PC-9 (cell line): Measurements from ENCODE around the gene HSD3B7. TPM values are rescaled to one million over a fixed set of nuclear protein-coding genes. Genes with fewer than 3 reads are reported as not detected.
A peak's percentile ranks its signal among the peaks of the same experiment; 100 is the strongest.

Experiments used
- BruUV-seq: library from RNA; stranded (reverse); fragments of 400-500 nt; replicated peaks from 2 replicates; lab custom pipeline; 2021; lab: Mats Ljungman, UMichigan
- CTCF ChIA-PET: fragments of 300-600 bp; sonication (Branson Sonifier 250); formaldehyde crosslinking; loops from one replicate; lab custom pipeline; 2022; ENCODE audit warnings: antibody characterized with exemption; lab: Charles Lee
- POLR2A ChIA-PET: fragments of 300-600 bp; sonication (Branson Sonifier 250); formaldehyde crosslinking; loops from one replicate; lab custom pipeline; 2022; ENCODE audit warnings: antibody characterized with exemption; ENCODE audit not compliant: unreplicated experiment; lab: Charles Lee
- DNase-seq, 2 experiments: peaks; one replicate each; pipeline versions ENCODE4 v3.0.0 to v3.0.0-alpha.2; 2015 to 2022; ENCODE audit warnings: mixed read lengths in 1 of 2
- H2AFZ ChIP-seq: fragments of 200-600 bp; sonication (generic); 2 replicates; pipeline ENCODE4 v1.8.1; 2017; ENCODE audit warnings: antibody characterized with exemption
- H3F3A ChIP-seq: fragments of 200-600 bp; sonication (generic); 2 replicates; pipeline ENCODE4 v1.8.1; 2017; ENCODE audit warnings: antibody characterized with exemption, mild to moderate bottlenecking, low read depth; ENCODE audit not compliant: insufficient read depth
- H3K27ac ChIP-seq: fragments of 200-600 bp; sonication (generic); 2 replicates; pipeline ENCODE4 v1.6.1; 2016; ENCODE audit warnings: mixed run types
- H3K27me3 ChIP-seq: fragments of 200-600 bp; sonication (generic); 2 replicates; pipeline ENCODE4 v1.6.1; 2016; ENCODE audit warnings: low read depth, mixed run types; ENCODE audit not compliant: insufficient read depth
- H3K36me3 ChIP-seq: fragments of 200-600 bp; sonication (generic); 2 replicates; pipeline ENCODE4 v1.6.1; 2016; ENCODE audit warnings: low read depth, mixed run types
- H3K4me1 ChIP-seq: fragments of 200-600 bp; sonication (generic); replicated peaks from 2 replicates; pipeline ENCODE4 v1.6.1; 2016; ENCODE audit warnings: mixed run types; ENCODE audit not compliant: insufficient read depth
- H3K4me2 ChIP-seq: fragments of 200-600 bp; sonication (generic); 2 replicates; pipeline ENCODE4 v1.6.1; 2017; ENCODE audit warnings: mixed run types
- H3K4me3 ChIP-seq: fragments of 200-600 bp; sonication (generic); 2 replicates; pipeline ENCODE4 v1.6.1; 2016; ENCODE audit warnings: mixed run types
- H3K79me2 ChIP-seq: fragments of 200-600 bp; sonication (generic); 2 replicates; pipeline ENCODE4 v1.6.1; 2017; ENCODE audit warnings: low read depth, mixed run types
- H3K9me2 ChIP-seq: fragments of 200-600 bp; sonication (generic); 2 replicates; pipeline ENCODE4 v1.8.1; 2017; ENCODE audit warnings: mild to moderate bottlenecking; ENCODE audit not compliant: insufficient read depth
- H3K9me3 ChIP-seq: fragments of 200-600 bp; sonication (generic); 2 replicates; pipeline ENCODE4 v1.8.1; 2016; ENCODE audit warnings: low read depth; ENCODE audit not compliant: insufficient read depth
- H4K20me1 ChIP-seq: fragments of 200-600 bp; sonication (generic); 2 replicates; pipeline ENCODE4 v1.8.1; 2017; ENCODE audit not compliant: insufficient read depth
- CTCF ChIP-seq: fragments of 200-600 bp; sonication (generic); conservative IDR thresholded peaks from 2 replicates; pipeline ENCODE4 v1.6.1; 2017; ENCODE audit warnings: mixed run types, antibody characterized with exemption, mild to moderate bottlenecking, moderate library complexity
- EZH2 ChIP-seq: fragments of 200-600 bp; sonication (generic); IDR thresholded peaks from 2 replicates; pipeline ENCODE4 v1.8.0; 2017; ENCODE audit warnings: antibody characterized with exemption, low read depth
- intact Hi-C: fragments of 100-400 bp; cut with micrococcal nuclease; formaldehyde crosslinking; loops from one replicate; pipeline ENCODE4 v1.10.0; 2022; ENCODE audit not compliant: unreplicated experiment
- total RNA-seq: library from RNA; stranded (reverse); gene quantifications from 2 replicates; pipeline ENCODE4 v1.2.3, GENCODE V29; 2021

The HSD3B7 gene
- total RNA-seq, 1 experiment from 2014 or later, result 34.8 TPM

- Histone ChIP-seq H3K9me3 (no peaks in the 10 kb centered on the region), H3K36me3 (peaks cover 7% of the 10 kb centered on the region; the same call in 1 of the 2 replicates), H3F3A (peaks cover 25% of the 10 kb centered on the region; the same call in 1 of the 2 replicates), H4K20me1 (peaks cover 5% of the 10 kb centered on the region), H3K9me2 (no peaks in the 10 kb centered on the region), H3K4me3 (no peak overlapping the region), H3K4me2 (no peak overlapping the region), H2AFZ (no peak overlapping the region), H3K4me1 (no peaks in the 10 kb centered on the region; the same call in 1 of the 2 replicates), H3K27me3 (no peaks in the 10 kb centered on the region), H3K27ac (no peak overlapping the region), H3K79me2 (no peaks in the 10 kb centered on the region)
- TF ChIP-seq EZH2, result no peak
- CTCF ChIA-PET, result interaction anchor here (1.0 kb wide), 1 partner anchor 460 kb away, joined by 4 read pairs; no protein-coding TSS in a partner anchor
- intact Hi-C loops, result no loop called here
- DNase-seq, result peak in 1 of 2 experiments; percentile 37
- POLR2A ChIA-PET, result interaction anchor here (0.7 to 0.8 kb wide), 2 partner anchors 196 to 476 kb away, joined by 3 to 6 read pairs; partner anchors contain the start of gene ARMC5
- no TSS peak for BruUV-seq
Measured at GRCh38 chr16:30983289-30983889, 1.6 kb upstream of the HSD3B7 start.

GRCh38 chr16:30983898-30984610, 953 bp upstream of the HSD3B7 start:
- H3F3A ChIP-seq, result peaks cover 25% of the 10 kb centered on the region; the same call in 1 of the 2 replicates
- TSS peak; percentile 3 for BruUV-seq
- no peak overlapping the region for H3K27ac ChIP-seq
- H3K4me1 ChIP-seq, result no peaks in the 10 kb centered on the region; the same call in 1 of the 2 replicates
- intact Hi-C loops, result no loop called here
- peaks cover 7% of the 10 kb centered on the region; the same call in 1 of the 2 replicates for H3K36me3 ChIP-seq
- H3K4me3 ChIP-seq, result no peak overlapping the region
- H3K79me2 ChIP-seq, result no peaks in the 10 kb centered on the region
- DNase-seq, result peak in 1 of 2 experiments; percentile 32
- no peaks in the 10 kb centered on the region for H3K9me2 ChIP-seq
- H3K4me2 ChIP-seq, result no peak overlapping the region
- no peak overlapping the region for H2AFZ ChIP-seq
- H4K20me1 ChIP-seq, result no peaks in the 10 kb centered on the region; the same call in 1 of the 2 replicates
- no peaks in the 10 kb centered on the region for H3K9me3 ChIP-seq
- TF ChIP-seq CTCF (no peak), EZH2 (no peak)
- POLR2A ChIA-PET, result interaction anchor here (0.6 to 2.2 kb wide), 3 partner anchors 158 to 424 kb away, joined by 3 to 34 read pairs (median 3); no protein-coding TSS in a partner anchor
- CTCF ChIA-PET, result interaction anchor here (0.5 to 2.5 kb wide), 12 partner anchors 81 to 476 kb away, joined by 3 to 33 read pairs (median 4); partner anchors contain the start of genes KAT8, VKORC1, ZNF646 and ZNF668
- no peaks in the 10 kb centered on the region for H3K27me3 ChIP-seq

- Histone ChIP-seq H3F3A (peaks cover 25% of the 10 kb centered on the region; the same call in 1 of the 2 replicates), H3K4me2 (peak overlapping the region; percentile 71), H3K4me1 (no peaks in the 10 kb centered on the region; the same call in 1 of the 2 replicates), H2AFZ (peak overlapping the region; percentile 63), H3K9me3 (no peaks in the 10 kb centered on the region), H3K27ac (no peak overlapping the region), H3K36me3 (peaks cover 7% of the 10 kb centered on the region; the same call in 1 of the 2 replicates), H3K79me2 (no peaks in the 10 kb centered on the region), H4K20me1 (no peaks in the 10 kb centered on the region; the same call in 1 of the 2 replicates), H3K27me3 (no peaks in the 10 kb centered on the region), H3K9me2 (no peaks in the 10 kb centered on the region), H3K4me3 (peak overlapping the region; percentile 45; the same call in 1 of the 2 replicates)
- ChIA-PET POLR2A (interaction anchor here (0.5 to 2.2 kb wide), 9 partner anchors 96 to 717 kb away, joined by 3 to 34 read pairs (median 4); partner anchors contain the start of gene FUS), CTCF (interaction anchor here (0.5 to 2.5 kb wide), 18 partner anchors 11 to 475 kb away, joined by 3 to 33 read pairs (median 4); partner anchors contain the start of genes KAT8, VKORC1, ZNF646 and ZNF668)
- TF ChIP-seq CTCF (no peak), EZH2 (no peak)
- TSS peak; percentile 12 for BruUV-seq
- DNase-seq, result peak; percentile 56 to 93
- intact Hi-C loops, result loop anchor here (1.0 to 5.0 kb wide), 11 partner anchors 48 to 883 kb away; partner anchors contain the start of genes STX4, VKORC1, ZNF646 and ZNF668
Measured at GRCh38 chr16:30985401-30986128, 558 bp downstream of the HSD3B7 start.
